Measurements from ENCODE around the gene FUT8. TPM values are rescaled to one million over a fixed set of nuclear protein-coding genes. Genes with fewer than 3 reads are reported as not detected.

FUT8 gene
- polyA plus RNA-seq, 1 of the 3 experiments (the other 2 are of a cell fraction) = 31.7 TPM

- Histone ChIP-seq H3F3A (replicated peaks; ENCODE audit: insufficient read depth) (no peaks in the 10 kb centered on the region), H3K9me3 (no peaks in the 10 kb centered on the region), H3K4me2 (no peak overlapping the region), H2AFZ (ENCODE audit: low read depth) (no peak overlapping the region), H3K27me3 (ENCODE audit: insufficient read depth) (no peaks in the 10 kb centered on the region), H3K4me1 (ENCODE audit: control insufficient read depth in 1 of 2, insufficient read depth in 2 of 2, low read depth in 1 of 2, low read length in 1 of 2) (no peaks in the 10 kb centered on the region), H3K79me2 (ENCODE audit: insufficient read depth) (no peaks in the 10 kb centered on the region), H3K36me3 (replicated peaks in 1 of 2; ENCODE audit: control insufficient read depth in 1 of 2, insufficient read depth in 2 of 2, low read length in 1 of 2) (no peaks in the 10 kb centered on the region), H3K27ac (ENCODE audit: low read depth in 2 of 2, low read length in 1 of 2) (no peak overlapping the region), H3K9ac (no peak overlapping the region), H3K9me2 (no peaks in the 10 kb centered on the region), H3K4me3 (ENCODE audit: low read depth in 2 of 2, low read length in 1 of 2) (no peak overlapping the region), H4K20me1 (ENCODE audit: insufficient read depth) (no peaks in the 10 kb centered on the region)
- CTCF ChIA-PET = interaction anchor here (1.0 to 1.2 kb wide), 2 partner anchors 17 to 52 kb away, joined by 3 to 4 read pairs; no protein-coding TSS in a partner anchor
- DNase-seq = no peak
- 63% methylated on average over 4 of the region's 4 CpGs for WGBS (ENCODE audit: low lambda C conversion rate)
- POLR2A ChIA-PET = no interaction called here
- TF ChIP-seq ZBTB33 (IDR thresholded peaks at IDR 0.05; ENCODE audit: borderline replicate concordance, low read depth) = no peak
- TF ChIP-seq TCF12 (IDR thresholded peaks at IDR 0.05) = no peak
- TF ChIP-seq TEAD4 (IDR thresholded peaks at IDR 0.05; ENCODE audit: borderline replicate concordance, insufficient read depth) = no peak
- no peak for TF ChIP-seq EP300 (IDR thresholded peaks at IDR 0.05; ENCODE audit: borderline replicate concordance in 1 of 2, low read depth in 1 of 2, low read length in 1 of 2)
- no peak for TF ChIP-seq NRF1 (IDR thresholded peaks at IDR 0.05; ENCODE audit: low read depth, low read length)
- TF ChIP-seq SIN3A (IDR thresholded peaks at IDR 0.05; ENCODE audit: borderline replicate concordance, low read depth, low read length) = no peak
- TF ChIP-seq ELF1 (IDR thresholded peaks at IDR 0.05) = no peak
- no peak for TF ChIP-seq FOSL2 (IDR thresholded peaks at IDR 0.05; ENCODE audit: borderline replicate concordance, low read depth)
- TF ChIP-seq PBX3 (IDR thresholded peaks at IDR 0.05) = no peak
- no peak for TF ChIP-seq GABPA (IDR thresholded peaks at IDR 0.05; ENCODE audit: low read depth)
- TF ChIP-seq USF1 (IDR thresholded peaks at IDR 0.05; ENCODE audit: borderline replicate concordance, low read depth) = no peak
- no peak for TF ChIP-seq FOXJ3 (CRISPR knock-in tag; IDR thresholded peaks at IDR 0.05)
- TF ChIP-seq MXI1 (IDR thresholded peaks at IDR 0.05; ENCODE audit: low read depth, low read length) = no peak
- no peak for TF ChIP-seq TAF1 (IDR thresholded peaks at IDR 0.05; ENCODE audit: borderline replicate concordance, low read depth, low read length)
- TF ChIP-seq RAD21 (IDR thresholded peaks at IDR 0.05; ENCODE audit: low read length) = no peak
Observed at GRCh38 chr14:65772921-65773574, 360.5 kb downstream of the FUT8 start.
